Measurements from ENCODE around the gene SEPHS1. TPM values are rescaled to one million over a fixed set of nuclear protein-coding genes. Genes with fewer than 3 reads are reported as not detected.

Gene SEPHS1
- total RNA-seq, 1 donor from 2014 or later, result 52.9 TPM

- Mint-ChIP-seq H3K27me3 (ENCODE audit: low read depth) (no peaks in the 10 kb centered on the region), H3K36me3 (ENCODE audit: low read depth) (peaks cover 3% of the 10 kb centered on the region), H3K27ac (ENCODE audit: unreplicated experiment) (peak overlapping the region; percentile 94), H3K9me3 (ENCODE audit: low read depth) (no peaks in the 10 kb centered on the region), H3K4me3 (ENCODE audit: unreplicated experiment) (peak overlapping the region; percentile 74), H3K4me1 (ENCODE audit: low read depth) (peaks cover 24% of the 10 kb centered on the region)
- peak; percentile 62 for DNase-seq (ENCODE audit: low spot score)
- TF ChIP-seq CTCF (IDR thresholded peaks at IDR 0.05), result no peak
Observed at GRCh38 chr10:13298748-13299436, 49.2 kb downstream of the SEPHS1 start.

GRCh38 chr10:13296476-13296875 is 51.6 kb downstream of the SEPHS1 start:
- Mint-ChIP-seq H3K36me3 (ENCODE audit: low read depth) (peaks cover 10% of the 10 kb centered on the region), H3K4me3 (ENCODE audit: unreplicated experiment) (no peak overlapping the region), H3K27me3 (ENCODE audit: low read depth) (no peaks in the 10 kb centered on the region), H3K4me1 (ENCODE audit: low read depth) (peaks cover 14% of the 10 kb centered on the region), H3K9me3 (ENCODE audit: low read depth) (no peaks in the 10 kb centered on the region), H3K27ac (ENCODE audit: unreplicated experiment) (no peak overlapping the region)
- no peak for TF ChIP-seq CTCF (IDR thresholded peaks at IDR 0.05)
- peak; percentile 14 for DNase-seq (ENCODE audit: low spot score)

- Mint-ChIP-seq H3K36me3 (ENCODE audit: low read depth) (peaks cover 14% of the 10 kb centered on the region), H3K4me3 (ENCODE audit: unreplicated experiment) (no peak overlapping the region), H3K27me3 (ENCODE audit: low read depth) (no peaks in the 10 kb centered on the region), H3K4me1 (ENCODE audit: low read depth) (peaks cover 6% of the 10 kb centered on the region), H3K9me3 (ENCODE audit: low read depth) (no peaks in the 10 kb centered on the region), H3K27ac (ENCODE audit: unreplicated experiment) (no peak overlapping the region)
- TF ChIP-seq CTCF (IDR thresholded peaks at IDR 0.05), result no peak
- peak; percentile 1 for DNase-seq (ENCODE audit: low spot score)
Observed at GRCh38 chr10:13294784-13295183, 53.3 kb downstream of the SEPHS1 start.

- Mint-ChIP-seq H3K36me3 (ENCODE audit: low read depth) (peaks cover 27% of the 10 kb centered on the region), H3K4me3 (ENCODE audit: unreplicated experiment) (no peak overlapping the region), H3K9me3 (ENCODE audit: low read depth) (no peaks in the 10 kb centered on the region), H3K4me1 (ENCODE audit: low read depth) (no peaks in the 10 kb centered on the region), H3K27ac (ENCODE audit: unreplicated experiment) (no peak overlapping the region), H3K27me3 (ENCODE audit: low read depth) (no peaks in the 10 kb centered on the region)
- DNase-seq (ENCODE audit: low spot score), result no peak
- TF ChIP-seq CTCF (IDR thresholded peaks at IDR 0.05), result no peak
Observed at GRCh38 chr10:13291821-13292773, 56.0 kb downstream of the SEPHS1 start.

GRCh38 chr10:13291061-13291460 is 57.0 kb downstream of the SEPHS1 start:
- DNase-seq (ENCODE audit: low spot score), result no peak
- TF ChIP-seq CTCF (IDR thresholded peaks at IDR 0.05), result no peak

More at GRCh38 chr10:13291061-13291460, 57.0 kb downstream of the SEPHS1 start:
- no peaks in the 10 kb centered on the region for H3K9me3 Mint-ChIP-seq (ENCODE audit: low read depth)
- no peaks in the 10 kb centered on the region for H3K27me3 Mint-ChIP-seq (ENCODE audit: low read depth)
- H3K4me3 Mint-ChIP-seq (ENCODE audit: unreplicated experiment), result no peak overlapping the region
- no peak overlapping the region for H3K27ac Mint-ChIP-seq (ENCODE audit: unreplicated experiment)
- no peaks in the 10 kb centered on the region for H3K4me1 Mint-ChIP-seq (ENCODE audit: low read depth)
- peaks cover 31% of the 10 kb centered on the region for H3K36me3 Mint-ChIP-seq (ENCODE audit: low read depth)
